GM12878 (cell line): Measurements from ENCODE around the gene NTN1. TPM values are rescaled to one million over a fixed set of nuclear protein-coding genes. Genes with fewer than 3 reads are reported as not detected.

Experiments
- ATAC-seq: fragments of 200-7000 bp; cut with Tn5 transposase; 3 replicates; pipeline ENCODE4 v1.9.1; 2020; ENCODE audit warnings: mild to moderate bottlenecking, moderate library complexity
- BruUV-seq: library from RNA; stranded (reverse); fragments of 400-500 nt; replicated peaks from 2 replicates; lab custom pipeline; 2021; lab: Mats Ljungman, UMichigan
- CTCF ChIA-PET: fragments of 300-600 bp; sonication (Branson Sonifier 250); formaldehyde crosslinking; extraction: SDS; loops from one replicate; lab custom pipeline; 2021; ENCODE audit warnings: inconsistent platforms; lab: Yijun Ruan, JAX
- POLR2A ChIA-PET: fragments of 350-600 bp; formaldehyde crosslinking; extraction: SDS; loops from one replicate; lab custom pipeline; 2021; ENCODE audit warnings: inconsistent platforms; lab: Charles Lee
- RAD21 ChIA-PET: fragments of 300-600 bp; sonication (Branson Sonifier 250); formaldehyde crosslinking; loops from one replicate; lab custom pipeline; 2023; ENCODE audit warnings: antibody characterized with exemption; ENCODE audit not compliant: unreplicated experiment; lab: Charles Lee
- SMC1A ChIA-PET: fragments of 300-600 bp; sonication (Branson Sonifier 250); formaldehyde crosslinking; loops from one replicate; lab custom pipeline; 2023; ENCODE audit not compliant: unreplicated experiment, uncharacterized antibody; lab: Charles Lee
- DNase-seq: peaks from one replicate; pipeline ENCODE4 v3.0.0-alpha.2; 2011; ENCODE audit warnings: low read depth, low spot score
- FAIRE-seq: peaks from 3 replicates; lab custom pipeline; 2011; peaks lifted over from hg19 to GRCh38; lab: Jason Lieb, UNC
- H2AFZ ChIP-seq: 2 replicates; pipeline ENCODE4 v1.6.0; 2011; ENCODE audit warnings: low read depth, low read length, control low read depth; ENCODE audit not compliant: control insufficient read depth
- H3K27ac ChIP-seq: 2 replicates; pipeline ENCODE4 v1.5.1; 2011; ENCODE audit warnings: control low read depth; ENCODE audit not compliant: control insufficient read depth, insufficient read depth
- H3K27me3 ChIP-seq, 2 experiments: replicated peaks in 1 of 2; 2 replicates each; pipeline versions ENCODE4 v1.6.0 to v1.6.1; 2011; ENCODE audit warnings: low read length in 1 of 2; ENCODE audit not compliant: control insufficient read depth in 2 of 2, insufficient read depth in 2 of 2
- H3K36me3 ChIP-seq, 2 experiments: 2 replicates each; pipeline ENCODE4 v1.5.1; 2011; ENCODE audit warnings: low read length in 1 of 2; ENCODE audit not compliant: control insufficient read depth in 2 of 2, insufficient read depth in 2 of 2
- H3K4me1 ChIP-seq: 2 replicates; pipeline ENCODE4 v1.6.1; 2011; ENCODE audit warnings: mild to moderate bottlenecking, low read length, moderate library complexity, mixed read lengths; ENCODE audit not compliant: control insufficient read depth, insufficient read depth
- H3K4me2 ChIP-seq: 2 replicates; pipeline ENCODE4 v1.6.0; 2011; ENCODE audit warnings: control low read depth; ENCODE audit not compliant: control insufficient read depth, insufficient read depth
- H3K4me3 ChIP-seq: fragments of 200-600 bp; sonication (generic); 2 replicates; pipeline ENCODE4 v1.5.1; 2016
- H3K79me2 ChIP-seq: 2 replicates; pipeline ENCODE4 v1.6.0; 2011; ENCODE audit warnings: low read length; ENCODE audit not compliant: control insufficient read depth, insufficient read depth
- H3K9ac ChIP-seq: 2 replicates; pipeline ENCODE4 v1.8.0; 2011; ENCODE audit warnings: low read length, control low read depth, mixed read lengths; ENCODE audit not compliant: control insufficient read depth, insufficient read depth
- H3K9me3 ChIP-seq: replicated peaks from 3 replicates; pipeline ENCODE4 v1.5.1; 2011; ENCODE audit warnings: mild to moderate bottlenecking, low read length; ENCODE audit not compliant: control insufficient read depth, insufficient read depth
- H4K20me1 ChIP-seq: 2 replicates; pipeline ENCODE4 v1.6.0; 2011; ENCODE audit not compliant: control insufficient read depth, insufficient read depth
- BACH1 ChIP-seq: fragments of 450-650 bp; IDR thresholded peaks from 2 replicates; pipeline ENCODE4 v1.6.1; 2017; ENCODE audit warnings: mild to moderate bottlenecking, borderline replicate concordance
- EED ChIP-seq: sonication (generic); IDR thresholded peaks from 2 replicates; pipeline ENCODE4 v1.6.1; 2016; ENCODE audit warnings: antibody characterized with exemption, low read depth
- FOXK2 ChIP-seq: fragments of 450-650 bp; IDR thresholded peaks from 2 replicates; pipeline ENCODE4 v1.6.1; 2017; ENCODE audit warnings: mild to moderate bottlenecking, moderate library complexity
- FOXM1 ChIP-seq: IDR thresholded peaks from 2 replicates; pipeline ENCODE4 v1.6.1; 2012; ENCODE audit warnings: low read depth, mild to moderate bottlenecking, inconsistent platforms, low read length, moderate library complexity
- GATAD2B ChIP-seq: fragments of 450-650 bp; conservative IDR thresholded peaks from 2 replicates; pipeline ENCODE4 v1.6.1; 2017; ENCODE audit warnings: low read depth, mild to moderate bottlenecking, moderate library complexity
- JUND ChIP-seq: IDR thresholded peaks from 2 replicates; pipeline ENCODE4 v1.6.1; 2012; ENCODE audit warnings: low read depth, mild to moderate bottlenecking, low read length, improper control_type of control experiment, moderate library complexity
- MEF2A ChIP-seq: IDR thresholded peaks from 2 replicates; pipeline ENCODE4 v1.6.1; 2011; ENCODE audit warnings: low read depth, mild to moderate bottlenecking, low read length, moderate library complexity; ENCODE audit not compliant: insufficient read depth
- MXI1 ChIP-seq: fragments of 150-350 bp; IDR thresholded peaks from 2 replicates; pipeline ENCODE4 v1.6.1; 2011; ENCODE audit warnings: low read depth, mild to moderate bottlenecking, inconsistent platforms, low read length, improper control_type of control experiment
- NBN ChIP-seq: fragments of 450-650 bp; IDR thresholded peaks from 2 replicates; pipeline ENCODE4 v1.6.1; 2016
- ZNF24 ChIP-seq: fragments of 450-650 bp; IDR thresholded peaks from 2 replicates; pipeline ENCODE4 v1.6.1; 2017; ENCODE audit warnings: antibody characterized with exemption, mild to moderate bottlenecking
- ZNF384 ChIP-seq: IDR thresholded peaks from 2 replicates; pipeline ENCODE4 v1.6.1; 2012; ENCODE audit warnings: low read depth, mild to moderate bottlenecking, low read length, improper control_type of control experiment, borderline replicate concordance
- ZSCAN29 ChIP-seq: fragments of 450-650 bp; IDR thresholded peaks from 2 replicates; pipeline ENCODE4 v1.6.1; 2017; ENCODE audit warnings: mild to moderate bottlenecking, moderate library complexity
- WGBS: methylation state at CpG from one replicate; pipeline ENCODE4 v1.1.6; 2016; ENCODE audit warnings: low lambda C conversion rate; ENCODE audit not compliant: insufficient replicate concordance, insufficient coverage; ENCODE audit errors: missing lambda C conversion rate; 5-methylcytosine and 5-hydroxymethylcytosine counted together
- in situ Hi-C: fragments of 300-500 bp; cut with MboI; formaldehyde crosslinking; loops from 9 replicates; pipeline ENCODE4 v1.14.3; 2018; ENCODE audit warnings: mixed read lengths
- intact Hi-C: fragments of 100-400 bp; cut with micrococcal nuclease; formaldehyde crosslinking; loops from one replicate; pipeline ENCODE4 v1.14.2; 2022; ENCODE audit not compliant: unreplicated experiment
- polyA plus RNA-seq, 11 experiments: library from polyadenylated mRNA; depleted of rRNA in 4 of 11; unstranded in 6 of 11; stranded (reverse) in 5 of 11; fragments of >200 nt; fragmentation: Nextera tagmentation in 4 of 11; fragmentation: Illumina TruSeq in 1 of 11; extraction: Ambion mirVana in 4 of 11; extraction: Trizol in 1 of 11; gene quantifications; 1 replicate in 1 of 11; 2 replicates in 10 of 11; pipeline versions ENCODE4 v1.2.1 to v1.2.3, GENCODE V29; 2011 to 2016; ENCODE audit warnings: inconsistent platforms in 2 of 11, missing spikeins in 2 of 11, low read depth in 1 of 11
- total RNA-seq, 4 experiments: library from RNA; depleted of rRNA in 3 of 4; stranded (reverse); fragments of >200 nt in 3 of 4; fragmentation: Illumina TruSeq in 1 of 4; extraction: Trizol in 1 of 4; gene quantifications; 2 replicates each; pipeline versions ENCODE4 v1.2.1 to v1.2.3, GENCODE V29; 2013 to 2021
- TF ChIP-seq, protein P1 (sequence below): fragments of 450-650 bp; IDR thresholded peaks from 2 replicates; pipeline ENCODE4 v1.6.1; 2016; ENCODE audit warnings: mild to moderate bottlenecking, moderate library complexity, borderline replicate concordance
- TF ChIP-seq, protein P2 (sequence below): IDR thresholded peaks from 2 replicates; pipeline ENCODE4 v1.6.1; 2012; ENCODE audit warnings: low read length, inconsistent platforms

NTN1 gene
- total and polyA plus RNA-seq, 10 of the 15 experiments (the other 5 are each of a cell fraction or from before 2014, with no cell fraction given), result 0.02 to 0.89 (median 0.35) TPM

DNA sequence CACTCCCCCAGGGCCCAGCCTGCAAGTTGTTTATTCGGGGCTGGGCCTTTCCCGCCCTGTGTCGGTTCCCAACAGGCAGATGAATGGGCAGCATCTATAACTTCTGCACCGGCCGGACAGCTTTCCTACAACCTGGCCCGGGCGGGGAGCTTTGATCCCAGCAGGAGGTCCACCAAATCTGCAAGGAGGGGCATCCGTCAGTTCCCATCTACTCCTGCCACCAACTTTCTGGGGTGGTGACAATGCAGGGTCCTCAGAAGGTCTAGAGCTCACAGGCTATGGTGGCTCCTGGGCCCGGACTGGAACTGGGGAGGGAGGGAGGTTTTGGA is 211.9 kb downstream of the NTN1 start:
- H2AFZ ChIP-seq, result no peak overlapping the region
- no peaks in the 10 kb centered on the region for H3K36me3 ChIP-seq
- no peak overlapping the region for H3K9ac ChIP-seq
- DNase-seq, result no peak
- peaks cover 0 to 6% of the 10 kb centered on the region in 2 experiments; a peak in 1 of 4 replicates for H3K27me3 ChIP-seq
- in situ Hi-C loops, result no loop called here
- H4K20me1 ChIP-seq, result 0 out of 2 replicates have a peak, but pooled peaks cover 2% of the 10 kb centered on the region
- no peaks in the 10 kb centered on the region for H3K9me3 ChIP-seq
- intact Hi-C loops, result no loop called here
- CTCF ChIA-PET, result no interaction called here
- H3K79me2 ChIP-seq, result no peaks in the 10 kb centered on the region
- H3K4me2 ChIP-seq, result no peak overlapping the region
- no peak overlapping the region for H3K4me3 ChIP-seq
- no peaks in the 10 kb centered on the region for H3K4me1 ChIP-seq
- SMC1A ChIA-PET, result no interaction called here
- ATAC-seq, result no peak
- no TSS peak for BruUV-seq
- no peak overlapping the region for H3K27ac ChIP-seq
- WGBS, result 26% methylated on average over 9 of the region's 9 CpGs
- FAIRE-seq, result no peak
- POLR2A ChIA-PET, result no interaction called here
- RAD21 ChIA-PET, result no interaction called here
- TF ChIP-seq, protein P1, sequence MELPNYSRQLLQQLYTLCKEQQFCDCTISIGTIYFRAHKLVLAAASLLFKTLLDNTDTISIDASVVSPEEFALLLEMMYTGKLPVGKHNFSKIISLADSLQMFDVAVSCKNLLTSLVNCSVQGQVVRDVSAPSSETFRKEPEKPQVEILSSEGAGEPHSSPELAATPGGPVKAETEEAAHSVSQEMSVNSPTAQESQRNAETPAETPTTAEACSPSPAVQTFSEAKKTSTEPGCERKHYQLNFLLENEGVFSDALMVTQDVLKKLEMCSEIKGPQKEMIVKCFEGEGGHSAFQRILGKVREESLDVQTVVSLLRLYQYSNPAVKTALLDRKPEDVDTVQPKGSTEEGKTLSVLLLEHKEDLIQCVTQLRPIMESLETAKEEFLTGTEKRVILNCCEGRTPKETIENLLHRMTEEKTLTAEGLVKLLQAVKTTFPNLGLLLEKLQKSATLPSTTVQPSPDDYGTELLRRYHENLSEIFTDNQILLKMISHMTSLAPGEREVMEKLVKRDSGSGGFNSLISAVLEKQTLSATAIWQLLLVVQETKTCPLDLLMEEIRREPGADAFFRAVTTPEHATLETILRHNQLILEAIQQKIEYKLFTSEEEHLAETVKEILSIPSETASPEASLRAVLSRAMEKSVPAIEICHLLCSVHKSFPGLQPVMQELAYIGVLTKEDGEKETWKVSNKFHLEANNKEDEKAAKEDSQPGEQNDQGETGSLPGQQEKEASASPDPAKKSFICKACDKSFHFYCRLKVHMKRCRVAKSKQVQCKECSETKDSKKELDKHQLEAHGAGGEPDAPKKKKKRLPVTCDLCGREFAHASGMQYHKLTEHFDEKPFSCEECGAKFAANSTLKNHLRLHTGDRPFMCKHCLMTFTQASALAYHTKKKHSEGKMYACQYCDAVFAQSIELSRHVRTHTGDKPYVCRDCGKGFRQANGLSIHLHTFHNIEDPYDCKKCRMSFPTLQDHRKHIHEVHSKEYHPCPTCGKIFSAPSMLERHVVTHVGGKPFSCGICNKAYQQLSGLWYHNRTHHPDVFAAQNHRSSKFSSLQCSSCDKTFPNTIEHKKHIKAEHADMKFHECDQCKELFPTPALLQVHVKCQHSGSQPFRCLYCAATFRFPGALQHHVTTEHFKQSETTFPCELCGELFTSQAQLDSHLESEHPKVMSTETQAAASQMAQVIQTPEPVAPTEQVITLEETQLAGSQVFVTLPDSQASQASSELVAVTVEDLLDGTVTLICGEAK, result no peak
- no peak for TF ChIP-seq ZSCAN29
- no peak for TF ChIP-seq GATAD2B
- no peak for TF ChIP-seq MXI1
- TF ChIP-seq FOXM1, result no peak
- no peak for TF ChIP-seq MEF2A
- TF ChIP-seq, protein P2, sequence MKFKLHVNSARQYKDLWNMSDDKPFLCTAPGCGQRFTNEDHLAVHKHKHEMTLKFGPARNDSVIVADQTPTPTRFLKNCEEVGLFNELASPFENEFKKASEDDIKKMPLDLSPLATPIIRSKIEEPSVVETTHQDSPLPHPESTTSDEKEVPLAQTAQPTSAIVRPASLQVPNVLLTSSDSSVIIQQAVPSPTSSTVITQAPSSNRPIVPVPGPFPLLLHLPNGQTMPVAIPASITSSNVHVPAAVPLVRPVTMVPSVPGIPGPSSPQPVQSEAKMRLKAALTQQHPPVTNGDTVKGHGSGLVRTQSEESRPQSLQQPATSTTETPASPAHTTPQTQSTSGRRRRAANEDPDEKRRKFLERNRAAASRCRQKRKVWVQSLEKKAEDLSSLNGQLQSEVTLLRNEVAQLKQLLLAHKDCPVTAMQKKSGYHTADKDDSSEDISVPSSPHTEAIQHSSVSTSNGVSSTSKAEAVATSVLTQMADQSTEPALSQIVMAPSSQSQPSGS, result no peak
- TF ChIP-seq ZNF384, result no peak
- no peak for TF ChIP-seq NBN
- no peak for TF ChIP-seq ZNF24
- no peak for TF ChIP-seq FOXK2
- TF ChIP-seq BACH1, result no peak
- no peak for TF ChIP-seq JUND
- TF ChIP-seq EED, result no peak
